Sigmoid colon (tissue), 4 donors: ENCODE measurements around the gene GPX3.

Experiments
- POLR2A ChIP-seq, 2 donors: fragments of 450-650 bp; IDR thresholded peaks; one replicate each; pipeline ENCODE4 v1.6.1; 2016; ENCODE audit warnings: antibody characterized with exemption in 2 of 2, mild to moderate bottlenecking in 2 of 2, moderate library complexity in 2 of 2
- POLR2AphosphoS5 ChIP-seq, 4 donors: sonication (generic); formaldehyde crosslinking; IDR thresholded peaks; one replicate each; pipeline ENCODE4 v1.6.1; 2017; ENCODE audit warnings: antibody characterized with exemption in 4 of 4
- TF ChIP-seq, protein P1 (sequence below), 4 experiments: fragments of 450-650 bp in 3 of 4; fragments of 200-600 bp in 1 of 4; IDR thresholded peaks; one replicate each; pipeline ENCODE4 v1.5.1; 2016 to 2019; ENCODE audit warnings: antibody characterized with exemption in 4 of 4, mild to moderate bottlenecking in 3 of 4, moderate library complexity in 2 of 4

GRCh38 chr5:151001436-151001835, 19.0 kb upstream of the GPX3 start:
- TF ChIP-seq, protein P1, sequence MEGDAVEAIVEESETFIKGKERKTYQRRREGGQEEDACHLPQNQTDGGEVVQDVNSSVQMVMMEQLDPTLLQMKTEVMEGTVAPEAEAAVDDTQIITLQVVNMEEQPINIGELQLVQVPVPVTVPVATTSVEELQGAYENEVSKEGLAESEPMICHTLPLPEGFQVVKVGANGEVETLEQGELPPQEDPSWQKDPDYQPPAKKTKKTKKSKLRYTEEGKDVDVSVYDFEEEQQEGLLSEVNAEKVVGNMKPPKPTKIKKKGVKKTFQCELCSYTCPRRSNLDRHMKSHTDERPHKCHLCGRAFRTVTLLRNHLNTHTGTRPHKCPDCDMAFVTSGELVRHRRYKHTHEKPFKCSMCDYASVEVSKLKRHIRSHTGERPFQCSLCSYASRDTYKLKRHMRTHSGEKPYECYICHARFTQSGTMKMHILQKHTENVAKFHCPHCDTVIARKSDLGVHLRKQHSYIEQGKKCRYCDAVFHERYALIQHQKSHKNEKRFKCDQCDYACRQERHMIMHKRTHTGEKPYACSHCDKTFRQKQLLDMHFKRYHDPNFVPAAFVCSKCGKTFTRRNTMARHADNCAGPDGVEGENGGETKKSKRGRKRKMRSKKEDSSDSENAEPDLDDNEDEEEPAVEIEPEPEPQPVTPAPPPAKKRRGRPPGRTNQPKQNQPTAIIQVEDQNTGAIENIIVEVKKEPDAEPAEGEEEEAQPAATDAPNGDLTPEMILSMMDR (IDR thresholded peaks at IDR 0.05) = no peak
- no peak for TF ChIP-seq POLR2AphosphoS5 (IDR thresholded peaks at IDR 0.05)
- TF ChIP-seq POLR2A (IDR thresholded peaks at IDR 0.05) = no peak
